Measurements from ENCODE around the gene TRAM2.

Gene TRAM2

DNA sequence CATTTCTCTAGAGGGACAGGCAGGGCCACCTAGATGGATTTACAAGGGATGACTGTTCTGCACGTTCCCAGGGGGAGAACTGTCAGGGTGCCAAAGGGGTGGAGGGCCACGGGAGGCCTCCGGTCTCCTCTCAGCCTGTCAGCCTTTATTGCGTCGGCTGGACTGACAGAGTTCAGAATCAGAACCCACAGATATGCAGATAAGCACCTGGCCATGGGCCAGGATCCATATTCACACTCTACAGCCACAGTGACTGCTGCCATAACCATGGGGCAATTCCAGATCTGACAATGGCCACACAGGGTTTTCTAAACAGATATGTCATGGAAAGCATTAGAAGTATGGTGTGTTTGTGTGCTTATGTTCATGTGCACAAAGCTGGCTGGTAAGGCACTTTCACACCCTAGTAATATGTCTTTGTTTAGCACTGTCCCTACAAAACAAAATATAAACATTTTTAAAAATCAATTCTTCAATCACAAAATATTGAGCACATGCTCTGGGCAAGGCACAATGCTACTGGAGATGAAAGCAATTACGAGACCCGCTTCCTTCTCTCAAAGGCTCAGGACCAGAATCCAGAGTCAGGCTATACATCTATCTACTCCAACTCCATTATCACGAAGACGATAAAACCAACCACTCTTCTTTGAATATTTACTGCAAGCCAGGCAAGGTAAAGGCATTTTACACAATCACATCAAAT lies 29.1 kb downstream of the TRAM2 start:
- H3K4me2 ChIP-seq (ENCODE audit: low read depth, low read length, poor library complexity, severe bottlenecking): no peak overlapping the region

DNA sequence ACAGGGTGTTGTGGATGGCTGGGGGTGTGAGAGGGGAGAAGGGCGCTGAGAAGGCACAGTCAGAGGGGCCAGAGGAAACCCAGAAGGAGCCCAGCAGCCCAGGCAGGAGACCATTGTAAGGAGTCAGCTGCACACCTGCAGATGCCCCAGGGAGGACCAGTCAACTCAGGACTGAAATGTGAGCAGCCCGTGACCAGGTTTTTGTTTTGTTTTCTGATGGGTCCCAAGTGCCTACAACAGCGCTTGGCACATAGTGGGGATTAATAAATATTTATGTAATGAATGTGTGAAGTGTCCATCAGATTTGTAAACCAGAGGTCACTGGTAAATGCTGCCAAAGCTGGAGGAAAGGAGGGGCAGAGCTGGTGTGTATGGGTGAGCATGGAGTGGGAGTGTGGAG lies 30.2 kb downstream of the TRAM2 start:
- H3K9me3 ChIP-seq (ENCODE audit: insufficient read depth, low read length): no peaks in the 10 kb centered on the region
- no peaks in the 10 kb centered on the region for H3K36me3 ChIP-seq (ENCODE audit: low read length)
- no peaks in the 10 kb centered on the region for H3F3A ChIP-seq (ENCODE audit: insufficient read depth)
- TF ChIP-seq, protein P1, sequence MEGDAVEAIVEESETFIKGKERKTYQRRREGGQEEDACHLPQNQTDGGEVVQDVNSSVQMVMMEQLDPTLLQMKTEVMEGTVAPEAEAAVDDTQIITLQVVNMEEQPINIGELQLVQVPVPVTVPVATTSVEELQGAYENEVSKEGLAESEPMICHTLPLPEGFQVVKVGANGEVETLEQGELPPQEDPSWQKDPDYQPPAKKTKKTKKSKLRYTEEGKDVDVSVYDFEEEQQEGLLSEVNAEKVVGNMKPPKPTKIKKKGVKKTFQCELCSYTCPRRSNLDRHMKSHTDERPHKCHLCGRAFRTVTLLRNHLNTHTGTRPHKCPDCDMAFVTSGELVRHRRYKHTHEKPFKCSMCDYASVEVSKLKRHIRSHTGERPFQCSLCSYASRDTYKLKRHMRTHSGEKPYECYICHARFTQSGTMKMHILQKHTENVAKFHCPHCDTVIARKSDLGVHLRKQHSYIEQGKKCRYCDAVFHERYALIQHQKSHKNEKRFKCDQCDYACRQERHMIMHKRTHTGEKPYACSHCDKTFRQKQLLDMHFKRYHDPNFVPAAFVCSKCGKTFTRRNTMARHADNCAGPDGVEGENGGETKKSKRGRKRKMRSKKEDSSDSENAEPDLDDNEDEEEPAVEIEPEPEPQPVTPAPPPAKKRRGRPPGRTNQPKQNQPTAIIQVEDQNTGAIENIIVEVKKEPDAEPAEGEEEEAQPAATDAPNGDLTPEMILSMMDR (IDR thresholded peaks at IDR 0.05; ENCODE audit: insufficient read depth, low read length, poor library complexity, severe bottlenecking): no peak
- no peak for TF ChIP-seq EZH2phosphoT487 (conservative IDR thresholded peaks at IDR 0.05; ENCODE audit: low read length)
- H3K4me3 ChIP-seq (ENCODE audit: insufficient read depth, low read length, poor library complexity, severe bottlenecking): no peak overlapping the region
- H3K9ac ChIP-seq (ENCODE audit: low read length): no peak overlapping the region
- H4K20me1 ChIP-seq (ENCODE audit: low read depth, low read length): no peaks in the 10 kb centered on the region
- H2AFZ ChIP-seq (ENCODE audit: low read depth, low read length, severe bottlenecking): no peak overlapping the region
- no peak overlapping the region for H3K27ac ChIP-seq (ENCODE audit: low read depth, low read length)
- no peaks in the 10 kb centered on the region for H3K27me3 ChIP-seq (ENCODE audit: low read length)
- H3K4me2 ChIP-seq (ENCODE audit: low read depth, low read length, poor library complexity, severe bottlenecking): no peak overlapping the region
- no peaks in the 10 kb centered on the region for H3K9me2 ChIP-seq (replicated peaks; ENCODE audit: insufficient read depth, low read length)
- H3K79me2 ChIP-seq (ENCODE audit: insufficient read depth, low read length): no peaks in the 10 kb centered on the region

More for the DNA sequence above, 29.1 kb downstream of the TRAM2 start:
- Histone ChIP-seq H3K9ac (ENCODE audit: low read length) (no peak overlapping the region), H3K36me3 (ENCODE audit: low read length) (no peaks in the 10 kb centered on the region), H3K27ac (ENCODE audit: low read depth, low read length) (no peak overlapping the region), H3F3A (ENCODE audit: insufficient read depth) (no peaks in the 10 kb centered on the region), H3K79me2 (ENCODE audit: insufficient read depth, low read length) (no peaks in the 10 kb centered on the region), H3K9me2 (replicated peaks; ENCODE audit: insufficient read depth, low read length) (no peaks in the 10 kb centered on the region), H3K27me3 (ENCODE audit: low read length) (no peaks in the 10 kb centered on the region), H3K4me3 (ENCODE audit: insufficient read depth, low read length, poor library complexity, severe bottlenecking) (no peak overlapping the region), H2AFZ (ENCODE audit: low read depth, low read length, severe bottlenecking) (no peak overlapping the region), H3K9me3 (ENCODE audit: insufficient read depth, low read length) (no peaks in the 10 kb centered on the region), H4K20me1 (ENCODE audit: low read depth, low read length) (no peaks in the 10 kb centered on the region)
- no peak for TF ChIP-seq EZH2phosphoT487 (conservative IDR thresholded peaks at IDR 0.05; ENCODE audit: low read length)
- TF ChIP-seq, protein P1 (IDR thresholded peaks at IDR 0.05; ENCODE audit: insufficient read depth, low read length, poor library complexity, severe bottlenecking): no peak

DNA sequence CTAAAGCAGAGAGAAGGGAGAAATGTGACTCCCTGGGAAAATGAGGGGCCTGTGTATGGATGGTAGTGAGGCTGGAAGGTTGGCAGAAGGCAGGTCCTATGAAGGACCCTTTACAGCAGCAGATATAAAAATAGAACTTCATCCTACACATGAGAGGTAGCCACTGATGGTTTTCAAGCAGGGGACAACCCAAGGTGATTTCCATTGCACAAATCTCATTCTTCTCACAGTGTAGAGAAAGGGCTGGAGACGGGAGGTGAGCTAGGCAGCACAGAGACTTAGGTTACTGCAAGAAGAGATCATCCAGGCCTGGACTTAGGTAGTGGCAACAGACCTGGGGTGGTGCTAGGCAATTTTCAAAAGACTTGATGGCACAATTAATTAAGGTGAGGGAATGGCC lies 30.7 kb downstream of the TRAM2 start:
- no peak overlapping the region for H3K9ac ChIP-seq (ENCODE audit: low read length)
- no peak overlapping the region for H3K27ac ChIP-seq (ENCODE audit: low read depth, low read length)
- no peaks in the 10 kb centered on the region for H3K36me3 ChIP-seq (ENCODE audit: low read length)
- H4K20me1 ChIP-seq (ENCODE audit: low read depth, low read length): no peaks in the 10 kb centered on the region
- H3K79me2 ChIP-seq (ENCODE audit: insufficient read depth, low read length): no peaks in the 10 kb centered on the region
- no peak overlapping the region for H3K4me2 ChIP-seq (ENCODE audit: low read depth, low read length, poor library complexity, severe bottlenecking)
- no peaks in the 10 kb centered on the region for H3K9me3 ChIP-seq (ENCODE audit: insufficient read depth, low read length)
- no peaks in the 10 kb centered on the region for H3F3A ChIP-seq (ENCODE audit: insufficient read depth)
- H2AFZ ChIP-seq (ENCODE audit: low read depth, low read length, severe bottlenecking): no peak overlapping the region
- TF ChIP-seq, protein P1 (IDR thresholded peaks at IDR 0.05; ENCODE audit: insufficient read depth, low read length, poor library complexity, severe bottlenecking): no peak
- no peak for TF ChIP-seq EZH2phosphoT487 (conservative IDR thresholded peaks at IDR 0.05; ENCODE audit: low read length)
- H3K4me3 ChIP-seq (ENCODE audit: insufficient read depth, low read length, poor library complexity, severe bottlenecking): no peak overlapping the region
- H3K9me2 ChIP-seq (replicated peaks; ENCODE audit: insufficient read depth, low read length): no peaks in the 10 kb centered on the region
- H3K27me3 ChIP-seq (ENCODE audit: low read length): no peaks in the 10 kb centered on the region
